ENCODE results near the gene RPS5.

Gene RPS5

DNA sequence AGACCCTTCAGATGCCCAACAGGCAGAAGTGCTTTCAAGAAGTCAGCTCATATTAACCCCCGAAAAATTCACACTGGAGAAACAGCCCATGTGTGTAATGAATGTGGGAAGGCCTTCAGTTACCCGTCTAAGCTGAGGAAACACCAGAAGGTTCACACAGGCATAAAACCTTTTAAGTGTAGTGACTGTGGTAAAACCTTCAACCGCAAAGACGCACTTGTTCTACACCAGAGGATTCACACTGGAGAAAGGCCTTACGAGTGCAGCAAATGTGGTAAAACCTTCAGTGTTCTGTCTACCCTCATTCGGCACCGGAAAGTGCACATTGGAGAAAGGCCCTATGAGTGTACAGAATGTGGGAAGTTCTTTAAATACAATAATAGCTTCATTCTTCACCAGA, 30.0 kb downstream of the RPS5 start:
- Histone ChIP-seq H3K9me3 (ENCODE audit: severe bottlenecking) (no peaks in the 10 kb centered on the region), H3K4me3 (ENCODE audit: low read depth, low read length) (no peak overlapping the region), H3K27me3 (ENCODE audit: insufficient read depth, low read depth, severe bottlenecking) (no peaks in the 10 kb centered on the region), H3K27ac (no peak overlapping the region), H3K36me3 (peaks cover 45% of the 10 kb centered on the region)
- no peak for TF ChIP-seq CTCF (IDR thresholded peaks at IDR 0.05; ENCODE audit: low read depth, low read length)
- DNase-seq, result no peak

- no peaks in the 10 kb centered on the region for H3K27me3 ChIP-seq (ENCODE audit: insufficient read depth, low read depth, severe bottlenecking)
- H3K9me3 ChIP-seq (ENCODE audit: severe bottlenecking), result peaks cover 47% of the 10 kb centered on the region
- H3K27ac ChIP-seq, result no peak overlapping the region
Measured at GRCh38 chr19:58428617-58429016, 41.5 kb downstream of the RPS5 start.

GRCh38 chr19:58429745-58430144, 42.7 kb downstream of the RPS5 start:
- no peak for TF ChIP-seq CTCF (IDR thresholded peaks at IDR 0.05; ENCODE audit: low read depth, low read length)
- Histone ChIP-seq H3K4me3 (ENCODE audit: low read depth, low read length) (no peak overlapping the region), H3K9me3 (ENCODE audit: severe bottlenecking) (peaks cover 56% of the 10 kb centered on the region), H3K27me3 (ENCODE audit: insufficient read depth, low read depth, severe bottlenecking) (no peaks in the 10 kb centered on the region), H3K27ac (no peak overlapping the region), H3K36me3 (peaks cover 63% of the 10 kb centered on the region)
- no peak for DNase-seq

More at GRCh38 chr19:58428617-58429016, 41.5 kb downstream of the RPS5 start:
- Histone ChIP-seq H3K4me3 (ENCODE audit: low read depth, low read length) (no peak overlapping the region), H3K36me3 (peaks cover 51% of the 10 kb centered on the region)
- no peak for DNase-seq
- TF ChIP-seq CTCF (IDR thresholded peaks at IDR 0.05; ENCODE audit: low read depth, low read length), result no peak

GRCh38 chr19:58434217-58434616, 47.1 kb downstream of the RPS5 start:
- Histone ChIP-seq H3K36me3 (peaks cover 87% of the 10 kb centered on the region), H3K9me3 (ENCODE audit: severe bottlenecking) (peaks cover 59% of the 10 kb centered on the region), H3K27me3 (ENCODE audit: insufficient read depth, low read depth, severe bottlenecking) (no peaks in the 10 kb centered on the region), H3K27ac (no peak overlapping the region), H3K4me3 (ENCODE audit: low read depth, low read length) (no peak overlapping the region)
- no peak for DNase-seq
- TF ChIP-seq CTCF (IDR thresholded peaks at IDR 0.05; ENCODE audit: low read depth, low read length), result no peak

- peak within 1 kb of the TSS; percentile 63 for H3K27ac ChIP-seq
- H3K36me3 ChIP-seq, result peaks cover 32% of the 10 kb centered on the region
- peak within 1 kb of the TSS; percentile 82 for H3K4me3 ChIP-seq (ENCODE audit: low read depth, low read length)
- TF ChIP-seq CTCF (IDR thresholded peaks at IDR 0.05; ENCODE audit: low read depth, low read length), result no peak
- peaks cover 10% of the 10 kb centered on the region for H3K9me3 ChIP-seq (ENCODE audit: severe bottlenecking)
- H3K27me3 ChIP-seq (ENCODE audit: insufficient read depth, low read depth, severe bottlenecking), result no peaks in the 10 kb centered on the region
- DNase-seq, result peak; percentile 97
Measured at GRCh38 chr19:58439576-58440554, 52.8 kb downstream of the RPS5 start, which contains the start of gene ZNF132. Gene ZNF132 (minus strand): TSS chr19:58440153. CDS start chr19:58439821, 332 bp downstream.
